GM21390 (cell line): Measurements from ENCODE around the gene ULK4.
"Not testable (repeated sequence)": the region's sequence is repeated elsewhere in the genome, so short reads cannot be mapped to it uniquely, and the experiment has no call there.

Experiments used
- ATAC-seq: cut with Tn5 transposase; IDR thresholded peaks from one replicate; pipeline ENCODE4 v1.9.1; 2021; ENCODE audit not compliant: unreplicated experiment

The ULK4 gene

DNA sequence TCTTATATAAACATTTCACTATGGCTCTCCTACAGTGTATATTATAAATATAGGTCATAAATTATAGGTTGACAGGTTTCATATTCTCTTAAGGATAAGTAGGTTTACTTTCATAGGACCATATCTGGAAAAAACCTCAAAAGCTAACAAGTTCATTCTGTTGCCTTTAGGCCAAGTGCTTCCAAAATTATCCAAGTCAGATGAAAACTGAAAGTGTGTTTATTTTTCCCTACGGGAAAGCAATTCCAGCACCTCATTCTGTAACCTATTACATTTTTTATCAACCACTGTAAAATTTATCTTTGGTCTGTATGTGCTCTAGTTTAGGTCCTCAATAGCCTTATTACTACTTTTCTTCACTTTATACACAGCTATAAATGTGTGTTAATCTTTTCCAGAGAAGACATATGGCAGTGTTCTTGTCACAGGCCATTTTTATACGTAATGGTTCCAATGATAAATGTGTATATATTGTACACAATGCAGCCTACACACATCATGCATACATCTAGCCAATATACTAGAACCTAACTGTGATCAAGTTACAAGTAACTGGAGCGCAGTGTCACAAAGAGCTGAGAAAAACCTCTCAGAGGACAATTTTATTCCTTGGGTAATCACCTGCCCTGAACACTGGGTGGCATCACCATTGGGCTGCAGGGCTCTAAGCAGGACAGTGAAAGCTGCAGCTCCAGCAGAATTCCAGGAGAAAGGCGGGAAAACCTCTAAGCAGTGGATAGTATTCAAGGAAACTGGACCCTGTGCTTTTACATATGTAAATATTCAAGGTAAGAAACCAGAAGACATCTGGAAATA is 511.3 kb downstream of the ULK4 start:
- ATAC-seq, result no peak

DNA sequence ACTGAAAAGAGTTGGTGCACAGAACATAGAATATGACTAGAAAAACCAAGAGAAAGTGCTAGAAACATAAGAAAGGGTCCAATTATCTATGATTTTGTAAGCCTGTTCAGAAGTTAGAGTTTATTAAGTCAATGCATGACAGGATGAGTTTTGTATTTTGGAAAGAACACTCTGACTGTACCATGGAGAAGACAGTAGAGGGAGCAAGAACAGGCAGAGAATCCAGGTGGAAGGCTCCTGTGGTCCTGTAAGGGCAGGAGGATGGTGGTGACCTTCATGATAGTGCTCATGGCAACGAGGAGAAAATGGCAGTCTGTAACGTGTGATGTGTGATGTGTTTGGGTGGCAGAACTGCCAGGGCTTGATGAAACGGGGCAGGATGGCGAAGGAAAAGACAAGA is 513.5 kb downstream of the ULK4 start:
- no peak for ATAC-seq

DNA sequence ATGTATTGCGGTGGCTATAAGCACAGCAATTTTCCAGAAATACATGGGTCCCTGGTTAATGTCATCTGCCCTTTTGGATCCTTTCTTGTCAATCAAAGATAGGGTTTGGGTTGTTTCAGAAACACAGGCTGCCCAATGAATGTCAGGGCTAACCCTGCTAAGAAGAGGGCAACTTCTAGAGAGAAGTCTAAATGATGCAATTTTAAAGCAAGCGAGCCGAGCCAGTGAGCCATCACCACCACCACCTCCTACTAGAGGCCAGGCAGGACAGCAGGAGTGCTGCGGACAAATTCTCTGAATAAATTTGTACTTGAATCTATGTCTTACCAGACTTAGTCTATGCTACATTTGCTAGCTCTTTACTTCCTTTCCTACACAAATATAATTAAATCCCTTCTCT is 514.2 kb downstream of the ULK4 start:
- no peak for ATAC-seq

DNA sequence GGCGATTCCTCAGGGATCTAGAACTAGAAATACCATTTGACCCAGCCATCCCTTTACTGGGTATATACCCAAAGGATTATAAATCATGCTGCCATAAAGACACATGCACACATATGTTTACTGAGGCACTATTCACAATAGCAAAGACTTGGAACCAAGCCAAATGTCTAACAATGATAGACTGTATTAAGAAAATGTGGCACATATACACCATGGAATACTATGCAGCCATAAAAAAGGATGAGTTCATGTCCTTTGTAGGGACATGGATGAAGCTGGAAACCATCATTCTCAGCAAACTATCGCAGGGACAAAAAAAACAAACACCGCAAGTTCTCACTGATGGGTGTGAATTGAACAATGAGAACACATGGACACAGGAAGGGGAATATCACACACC is 515.6 kb downstream of the ULK4 start:
- ATAC-seq, result not testable (repeated sequence)

DNA sequence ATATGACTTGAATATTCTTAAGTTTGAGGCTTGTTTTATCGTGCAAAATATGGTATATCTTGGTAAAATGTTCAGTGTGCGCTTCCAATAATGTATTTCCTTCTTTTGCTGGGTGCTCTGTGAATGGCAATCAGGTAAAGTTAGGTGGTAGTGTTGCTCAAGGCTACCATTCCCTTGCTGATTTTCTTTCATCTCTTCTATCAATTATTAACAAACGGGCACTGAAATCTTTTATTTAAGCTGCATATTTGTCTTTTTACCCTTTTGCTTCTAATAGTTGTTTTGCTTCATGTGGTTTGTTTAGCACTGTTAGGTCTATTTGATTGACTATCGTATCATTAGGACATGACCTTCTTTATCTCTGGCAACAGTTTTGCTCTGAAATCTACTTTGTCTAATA is 520.3 kb downstream of the ULK4 start:
- no peak for ATAC-seq

DNA sequence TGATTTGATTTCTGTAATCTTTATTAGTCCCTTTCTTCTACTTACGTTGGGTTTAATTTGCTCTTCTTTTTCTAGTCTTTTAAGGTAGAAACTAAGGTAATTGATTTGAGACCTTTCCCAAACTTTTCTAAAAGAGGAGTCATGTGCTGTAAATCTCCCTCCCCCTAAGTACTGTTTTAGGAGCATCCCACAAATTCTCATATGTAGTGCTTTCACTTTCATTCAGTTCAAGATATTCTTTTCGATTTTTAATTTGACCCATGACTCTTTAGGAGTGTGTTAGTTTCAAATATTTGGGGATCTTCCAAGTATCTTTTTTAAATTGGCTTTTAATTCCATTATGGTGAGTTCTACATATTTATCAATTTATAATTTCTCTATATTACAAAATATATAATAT is 520.8 kb downstream of the ULK4 start:
- ATAC-seq, result no peak

DNA sequence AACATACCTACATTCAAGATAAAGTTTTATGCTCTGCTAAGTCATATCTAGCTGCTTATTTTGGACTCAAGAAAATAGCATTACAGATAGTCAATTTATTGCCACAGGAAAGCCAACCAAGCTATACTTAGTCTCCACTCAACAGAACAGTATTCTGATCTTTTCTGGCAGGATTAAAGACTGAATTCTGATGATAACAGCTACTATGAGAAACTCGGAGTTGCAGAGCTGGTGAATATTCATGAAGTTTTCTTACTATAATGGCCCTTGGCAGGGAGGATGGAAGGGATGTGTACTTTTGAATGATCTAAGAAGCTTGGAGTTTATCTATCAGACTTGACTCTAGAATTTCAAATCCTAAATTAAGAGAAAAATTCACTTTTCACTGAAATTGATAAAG is 524.9 kb downstream of the ULK4 start:
- ATAC-seq, result no peak

DNA sequence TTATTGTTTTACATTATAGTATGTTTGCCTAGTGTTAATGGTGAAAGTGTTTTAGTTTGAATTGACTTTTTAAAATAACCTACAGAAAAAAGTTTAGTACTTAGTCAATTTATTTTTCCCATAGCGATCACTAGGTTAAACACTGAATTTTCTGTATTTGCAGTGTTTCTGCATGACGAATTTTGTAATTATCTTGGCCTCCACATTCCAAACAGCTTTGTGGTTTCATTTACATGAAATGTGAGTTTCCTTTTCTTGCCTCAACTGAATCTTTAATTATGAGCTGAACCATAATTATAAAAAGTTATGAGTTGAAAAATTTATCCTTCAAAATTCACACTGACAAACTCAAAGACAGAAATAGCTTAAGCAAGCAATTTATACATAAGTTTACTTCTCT is 527.1 kb downstream of the ULK4 start:
- ATAC-seq, result no peak

DNA sequence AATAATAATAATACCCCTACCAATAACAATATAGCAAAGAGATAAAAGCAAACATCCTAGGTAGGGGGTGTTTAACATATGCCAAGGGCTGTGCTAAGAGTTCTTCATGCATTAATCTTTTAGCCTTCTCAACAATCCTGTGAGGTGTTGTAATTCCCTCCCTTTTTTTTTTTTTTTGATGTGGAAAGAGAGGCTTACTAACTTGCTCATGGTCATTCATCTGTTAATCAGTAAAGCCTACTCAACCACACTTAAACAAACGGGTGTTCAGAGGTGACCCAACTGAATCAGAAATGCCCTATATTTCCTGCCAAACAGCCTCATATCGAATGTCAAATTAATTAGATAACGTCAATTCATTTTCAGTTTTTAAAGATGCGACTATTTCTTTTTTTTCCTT is 530.5 kb downstream of the ULK4 start:
- no peak for ATAC-seq

DNA sequence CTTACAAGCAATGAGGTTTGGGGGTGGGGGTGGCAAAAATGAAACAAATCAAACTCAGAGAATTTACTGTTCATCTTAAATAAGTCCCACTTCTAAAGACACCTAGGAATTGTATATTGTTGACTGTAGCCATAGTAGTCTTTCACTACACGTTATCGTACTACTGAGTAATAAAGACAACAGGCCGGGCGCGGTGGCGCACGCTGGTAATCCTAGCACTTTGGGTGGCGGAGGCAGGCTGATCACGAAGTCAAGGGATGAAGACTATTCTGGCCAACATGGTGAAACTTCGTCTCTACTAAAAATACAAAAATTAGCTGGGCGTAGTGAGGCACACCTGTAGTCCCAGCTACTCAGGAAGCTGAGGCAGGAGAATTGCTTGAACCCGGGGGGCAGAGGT is 531.0 kb downstream of the ULK4 start:
- no peak for ATAC-seq

DNA sequence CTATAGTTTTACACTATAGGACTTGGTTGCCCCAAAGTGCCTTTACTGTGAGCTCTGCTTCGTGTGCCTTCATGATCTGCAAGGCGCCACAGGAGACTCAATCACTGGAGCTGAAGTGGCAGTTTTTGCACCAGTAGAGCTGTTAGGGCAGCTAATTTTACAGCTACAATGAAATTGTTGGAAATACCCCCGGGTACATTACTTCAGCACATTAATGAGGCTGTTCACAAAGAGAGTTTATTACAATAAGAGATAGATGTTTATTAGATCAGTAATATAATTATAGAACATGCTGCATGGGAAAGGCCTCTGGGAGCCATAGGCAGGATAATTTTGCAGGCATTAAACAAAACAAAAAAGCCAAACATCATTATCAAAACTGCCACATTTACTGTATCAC is 531.5 kb downstream of the ULK4 start:
- no peak for ATAC-seq

DNA sequence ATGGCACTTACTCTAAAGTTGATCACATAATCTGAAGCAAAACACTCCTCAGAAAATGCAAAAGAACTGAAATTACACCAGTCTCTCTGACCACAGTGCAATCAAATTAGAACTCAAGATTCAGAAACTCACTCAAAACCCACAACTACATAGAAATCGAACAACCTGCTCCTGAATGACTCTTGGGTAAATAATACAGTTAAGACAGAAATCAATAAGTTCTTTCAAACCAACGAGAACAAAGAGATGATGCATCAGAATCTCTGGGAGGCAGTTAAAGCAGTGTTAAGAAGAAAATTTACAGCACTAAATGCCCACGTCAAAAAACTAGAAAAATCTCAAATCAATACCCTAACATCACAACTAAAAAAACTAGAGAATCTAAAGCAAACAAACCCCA is 535.4 kb downstream of the ULK4 start:
- ATAC-seq, result no peak

DNA sequence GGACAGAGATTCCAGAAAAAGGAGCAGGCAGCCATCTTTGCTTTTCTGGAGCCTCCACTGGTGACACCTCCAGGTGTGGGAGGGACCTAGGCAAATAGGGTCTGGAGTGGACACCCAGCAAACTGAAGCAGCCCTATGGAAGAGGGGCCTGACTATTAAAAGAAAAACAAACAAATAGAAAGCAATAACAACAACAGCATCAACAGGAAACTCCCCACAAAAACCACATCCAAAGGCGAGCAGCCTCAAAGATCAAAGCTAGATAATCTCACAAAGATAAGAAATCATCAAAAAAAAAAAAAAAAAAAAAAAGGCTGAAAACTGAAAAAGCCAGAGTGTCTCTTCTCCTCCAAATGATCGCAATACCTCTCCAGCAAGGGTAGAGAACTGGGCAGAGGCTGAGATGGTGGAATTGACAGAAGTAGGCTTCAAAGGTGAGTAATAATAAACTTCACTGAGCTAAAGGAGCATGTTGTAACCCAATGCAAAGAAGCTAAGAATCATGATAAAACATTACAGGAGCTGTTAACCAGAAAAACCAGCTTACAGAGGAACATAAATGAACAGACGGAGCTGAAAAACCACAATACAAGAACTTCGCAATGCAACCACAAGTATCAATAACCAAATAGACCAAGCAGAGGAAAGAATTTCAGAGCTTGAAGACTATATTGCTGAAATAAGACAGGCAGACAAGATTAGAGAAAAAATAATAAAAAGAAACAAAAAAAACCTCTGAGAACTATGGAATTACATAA is 537.2 kb downstream of the ULK4 start:
- no peak for ATAC-seq

DNA sequence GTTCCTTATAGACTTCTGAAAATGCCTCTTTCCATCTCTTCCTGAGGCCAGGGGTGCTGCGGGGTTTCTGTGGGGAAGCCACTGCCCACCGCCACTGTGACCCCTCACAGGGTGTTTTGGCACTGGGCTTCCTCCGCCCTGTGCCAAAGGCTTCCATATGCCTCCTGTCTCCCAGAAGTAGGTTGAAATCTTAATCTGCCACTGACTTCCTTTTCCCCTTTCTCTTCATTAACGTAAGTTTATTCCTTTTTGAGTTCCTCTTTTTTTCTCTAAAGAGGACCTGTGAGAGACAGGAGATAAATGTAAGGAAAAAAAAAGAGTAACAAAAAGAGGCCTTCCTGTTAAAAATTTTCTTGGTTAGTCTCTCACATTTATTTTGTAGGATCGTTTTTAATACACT is 542.1 kb downstream of the ULK4 start:
- ATAC-seq, result no peak

DNA sequence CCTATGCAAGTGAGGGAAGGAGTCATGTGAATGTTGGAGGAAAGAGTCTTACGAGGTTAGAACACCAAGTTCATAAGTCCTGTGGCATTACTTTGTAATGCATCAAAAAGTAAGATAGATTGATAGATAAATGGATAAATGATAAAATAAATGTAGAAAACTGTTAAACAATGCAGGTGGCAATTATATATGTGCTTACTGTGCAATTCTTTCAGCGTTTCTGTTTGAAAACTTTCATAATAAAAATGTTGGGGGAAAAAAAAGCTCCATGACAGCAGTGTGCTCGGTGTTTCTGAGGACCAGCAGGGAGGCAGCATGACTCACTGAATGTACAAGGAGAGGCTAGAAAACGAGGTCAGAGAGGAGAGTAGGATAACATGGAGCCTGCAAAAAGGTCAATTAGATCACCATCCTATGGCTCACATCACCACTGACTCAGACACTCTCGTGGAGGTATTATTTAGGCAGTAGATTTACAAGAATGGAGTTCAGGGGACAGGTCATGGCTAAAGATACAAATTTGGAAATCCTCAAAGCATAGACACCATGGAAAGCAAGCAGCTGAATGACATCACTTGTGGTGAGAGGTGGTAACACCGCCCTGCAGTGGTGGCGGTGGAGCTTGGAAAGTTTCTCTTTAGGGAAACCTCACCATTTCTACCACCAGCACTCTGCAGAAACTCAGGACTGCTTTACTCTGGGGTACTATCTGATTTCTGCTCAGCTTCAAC is 542.8 kb downstream of the ULK4 start:
- no peak for ATAC-seq

DNA sequence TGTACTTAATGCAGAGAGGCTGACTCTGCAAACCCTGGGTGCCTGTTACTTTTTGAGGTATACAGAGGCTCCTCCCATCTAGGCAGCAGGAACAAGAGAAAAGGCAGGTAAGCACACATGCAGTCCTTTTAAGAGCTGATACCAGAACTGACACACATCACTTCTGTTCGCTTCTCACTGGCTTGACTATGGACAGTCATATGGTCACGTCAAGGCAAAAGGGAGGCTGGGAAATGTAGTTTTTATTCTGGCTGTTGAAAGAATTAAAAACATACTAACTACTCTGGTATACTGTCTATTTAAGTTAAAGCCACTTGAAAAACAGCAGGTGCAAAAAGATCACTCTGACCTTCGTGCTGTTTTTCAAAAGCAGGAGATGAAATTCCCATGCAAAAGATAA is 544.3 kb downstream of the ULK4 start:
- ATAC-seq, result no peak

DNA sequence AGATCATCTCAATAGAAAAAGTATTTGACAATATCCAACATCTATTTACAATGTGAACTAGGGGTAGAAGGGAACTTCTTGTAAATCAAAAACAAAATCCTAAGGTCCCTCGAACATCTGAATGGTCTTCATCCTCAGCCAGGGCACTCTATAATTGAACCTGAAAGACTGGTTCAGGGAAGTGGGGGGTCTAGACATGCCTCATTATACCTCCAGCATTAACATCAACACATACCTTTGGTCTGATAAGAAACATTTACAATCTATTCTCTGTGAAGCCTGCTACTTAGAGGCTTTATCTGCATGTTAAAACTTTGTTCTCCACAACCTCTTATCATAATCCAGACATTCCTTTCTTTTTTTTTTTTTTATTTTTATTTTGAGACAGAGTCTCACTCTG is 550.8 kb downstream of the ULK4 start:
- ATAC-seq, result no peak

DNA sequence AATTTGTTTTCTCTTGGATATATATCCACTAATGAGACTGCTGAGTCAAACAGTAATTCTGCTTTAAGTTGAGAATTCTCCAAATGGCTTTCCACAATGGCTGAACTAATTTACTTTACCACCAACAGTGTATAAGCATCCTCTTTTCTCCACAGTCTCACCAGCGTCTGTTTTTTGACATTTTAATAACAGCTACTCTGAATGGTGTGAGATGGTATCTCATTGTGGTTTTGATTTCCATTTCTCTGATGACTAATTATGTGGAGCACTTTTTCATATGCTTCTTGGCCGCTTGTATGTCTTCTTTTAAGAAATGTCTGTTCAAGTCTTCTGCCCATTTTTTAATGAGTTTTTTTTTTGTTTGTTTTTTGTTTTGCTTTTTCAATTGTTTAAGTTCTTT is 556.4 kb downstream of the ULK4 start:
- ATAC-seq, result no peak

DNA sequence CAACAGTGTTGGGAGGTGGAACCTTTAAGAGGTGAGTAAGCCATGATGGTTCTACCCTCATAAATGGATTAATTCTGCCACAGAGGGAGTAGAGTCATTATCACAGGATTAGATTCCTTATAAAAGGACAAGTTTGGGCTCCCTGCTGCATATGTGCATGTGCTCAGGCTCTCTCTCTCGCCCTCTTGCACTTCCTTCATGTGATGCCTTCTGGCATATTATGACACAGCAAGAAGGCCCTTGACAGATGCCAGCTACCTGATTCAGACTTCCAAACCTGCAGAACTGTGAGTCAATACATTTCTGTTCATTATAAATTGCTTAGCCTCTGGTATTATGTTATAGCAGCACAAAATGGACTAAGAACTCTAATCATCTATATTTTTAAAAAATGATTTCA is 557.3 kb downstream of the ULK4 start:
- ATAC-seq, result no peak

DNA sequence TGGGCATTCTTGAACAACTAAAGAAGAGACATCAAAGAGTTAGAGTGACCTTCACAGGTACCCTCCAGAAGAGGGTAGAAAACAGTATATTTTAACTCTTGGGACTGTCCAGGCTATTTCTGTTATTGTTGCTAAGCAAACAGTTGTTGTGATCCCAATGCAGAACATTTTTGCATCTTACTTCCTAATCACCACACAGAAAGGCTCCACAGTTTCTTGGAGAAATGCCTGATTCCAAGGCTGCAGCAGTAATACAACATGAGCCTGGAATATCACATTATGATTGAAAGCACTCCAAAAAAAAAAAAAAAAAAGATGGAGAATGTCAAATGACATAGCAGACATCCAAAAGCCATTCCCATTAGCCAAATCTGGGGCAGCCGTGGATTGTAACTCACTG is 567.0 kb downstream of the ULK4 start:
- no peak for ATAC-seq

DNA sequence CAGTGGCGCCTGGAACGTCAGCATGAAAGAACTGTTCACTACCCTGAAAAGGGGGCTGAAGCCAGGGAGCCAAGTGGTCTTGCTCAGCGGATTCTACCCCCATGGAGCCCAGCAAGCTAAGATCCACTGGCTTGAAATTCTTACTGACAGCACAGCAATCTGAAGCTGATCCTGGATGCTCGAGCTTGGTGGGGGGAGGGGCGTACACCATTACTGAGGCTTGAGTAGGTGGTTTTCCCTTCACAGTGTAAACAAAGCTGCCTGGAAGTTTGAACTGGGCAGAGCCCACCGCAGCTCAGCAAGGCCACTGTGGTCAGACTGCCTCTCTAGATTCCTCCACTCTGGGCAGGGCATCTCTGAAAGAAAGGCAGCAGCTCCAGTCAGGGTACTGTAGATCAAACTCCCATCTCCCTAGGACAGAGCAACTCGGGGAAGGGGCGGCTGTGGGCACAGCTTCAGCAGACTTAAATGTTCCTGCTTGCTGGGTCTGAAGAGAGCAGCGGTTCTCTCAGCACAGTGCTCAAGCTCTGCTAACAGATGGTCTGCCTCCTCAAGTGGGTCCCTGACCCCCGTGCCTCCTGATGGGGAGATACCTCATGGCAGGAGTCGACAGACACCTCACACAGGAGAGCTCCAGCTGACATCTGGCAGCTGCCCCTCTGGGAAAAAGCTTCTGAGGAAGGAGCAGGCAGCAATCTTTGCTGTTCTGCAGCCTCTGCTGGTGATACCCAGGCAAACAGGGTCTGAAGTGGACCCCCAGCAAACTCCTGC is 591.0 kb downstream of the ULK4 start:
- ATAC-seq, result not testable (repeated sequence)
